Panc1 (cell line): ENCODE results near the gene TBC1D32. TPM values are rescaled to one million over a fixed set of nuclear protein-coding genes. Genes with fewer than 3 reads are reported as not detected.

Source experiments
- ATAC-seq: fragments of 200-7000 bp; cut with Tn5 transposase; 2 replicates; pipeline ENCODE4 v1.9.1; 2020; ENCODE audit warnings: mild to moderate bottlenecking, moderate library complexity
- BruUV-seq: library from RNA; stranded (reverse); fragments of 400-500 nt; replicated peaks from 2 replicates; lab custom pipeline; 2021; lab: Mats Ljungman, UMichigan
- CTCF ChIA-PET: fragments of 300-600 bp; sonication (Branson Sonifier 250); formaldehyde crosslinking; loops from one replicate; lab custom pipeline; 2022; ENCODE audit warnings: antibody characterized with exemption; lab: Charles Lee
- POLR2A ChIA-PET: fragments of 300-600 bp; sonication (Branson Sonifier 250); formaldehyde crosslinking; loops from one replicate; lab custom pipeline; 2022; ENCODE audit warnings: antibody characterized with exemption; lab: Charles Lee
- DNase-seq: peaks from one replicate; pipeline ENCODE4 v3.0.0-alpha.2; 2010; ENCODE audit warnings: low read depth, low spot score
- H3K27ac ChIP-seq: 2 replicates; pipeline ENCODE4 v1.5.1; 2011; ENCODE audit warnings: mild to moderate bottlenecking, low read length, inconsistent platforms
- H3K27me3 ChIP-seq: fragments of 200-500 bp; sonication (Bioruptor generic); 2 replicates; pipeline ENCODE4 v1.6.0; 2014; ENCODE audit warnings: low read length, inconsistent platforms; ENCODE audit not compliant: control insufficient read depth, insufficient read depth
- H3K36me3 ChIP-seq: fragments of 200-500 bp; sonication (Bioruptor generic); 2 replicates; pipeline ENCODE4 v1.5.1; 2014; ENCODE audit warnings: inconsistent platforms, mild to moderate bottlenecking, low read length, moderate library complexity; ENCODE audit not compliant: control insufficient read depth, insufficient read depth
- H3K4me1 ChIP-seq: 2 replicates; pipeline ENCODE4 v1.5.1; 2011; ENCODE audit warnings: inconsistent platforms, mild to moderate bottlenecking, low read length, moderate library complexity; ENCODE audit not compliant: control insufficient read depth, insufficient read depth
- H3K4me3 ChIP-seq, 2 experiments: 2 replicates each; pipeline ENCODE4 v1.5.1; 2011 to 2012; ENCODE audit warnings: low read depth in 2 of 2, low read length in 2 of 2, mild to moderate bottlenecking in 2 of 2, inconsistent platforms in 1 of 2, moderate library complexity in 1 of 2
- H3K9me3 ChIP-seq: fragments of 200-500 bp; sonication (Bioruptor generic); 2 replicates; pipeline ENCODE4 v1.5.1; 2014; ENCODE audit warnings: low read depth, mild to moderate bottlenecking, inconsistent platforms, low read length, moderate library complexity; ENCODE audit not compliant: control insufficient read depth, insufficient read depth
- POLR2AphosphoS5 ChIP-seq: IDR thresholded peaks from 2 replicates; pipeline ENCODE4 v1.6.1; 2012; ENCODE audit warnings: mild to moderate bottlenecking, low read depth, low read length, moderate library complexity
- SIN3A ChIP-seq: IDR thresholded peaks from 2 replicates; pipeline ENCODE4 v1.6.1; 2012; ENCODE audit warnings: low read depth, mild to moderate bottlenecking, low read length, moderate library complexity, borderline replicate concordance; ENCODE audit not compliant: insufficient read depth
- TCF7L2 ChIP-seq: IDR thresholded peaks from 2 replicates; pipeline ENCODE4 v1.6.1; 2011; ENCODE audit warnings: mild to moderate bottlenecking, low read depth, low read length, inconsistent platforms
- in situ Hi-C: cut with HindIII; loops from 2 replicates; pipeline ENCODE4 v1.10.0; 2016; ENCODE audit warnings: low sequenced_read_pairs, low pct_unique_long_range_greater_than_20kb
- intact Hi-C: fragments of 100-400 bp; cut with micrococcal nuclease; formaldehyde crosslinking; loops from one replicate; pipeline ENCODE4 v1.10.0; 2022; ENCODE audit not compliant: unreplicated experiment
- total RNA-seq: library from RNA; stranded (reverse); gene quantifications from one replicate; pipeline ENCODE4 v1.2.1, GENCODE V29; 2021; ENCODE audit not compliant: unreplicated experiment
- TF ChIP-seq, protein P1 (sequence below): fragments of 450-650 bp; IDR thresholded peaks from 2 replicates; pipeline ENCODE4 v1.5.1; 2017; ENCODE audit warnings: mild to moderate bottlenecking
- TF ChIP-seq, protein P2 (sequence below), 2 experiments: IDR thresholded peaks; 2 replicates each; pipeline ENCODE4 v1.6.1; 2011 to 2012; ENCODE audit warnings: low read depth in 2 of 2, control low read depth in 1 of 2, low read length in 1 of 2, mild to moderate bottlenecking in 1 of 2, moderate library complexity in 1 of 2; ENCODE audit not compliant: insufficient read depth in 1 of 2

TBC1D32 gene
- total RNA-seq, 1 experiment from 2014 or later = 15.8 TPM

DNA sequence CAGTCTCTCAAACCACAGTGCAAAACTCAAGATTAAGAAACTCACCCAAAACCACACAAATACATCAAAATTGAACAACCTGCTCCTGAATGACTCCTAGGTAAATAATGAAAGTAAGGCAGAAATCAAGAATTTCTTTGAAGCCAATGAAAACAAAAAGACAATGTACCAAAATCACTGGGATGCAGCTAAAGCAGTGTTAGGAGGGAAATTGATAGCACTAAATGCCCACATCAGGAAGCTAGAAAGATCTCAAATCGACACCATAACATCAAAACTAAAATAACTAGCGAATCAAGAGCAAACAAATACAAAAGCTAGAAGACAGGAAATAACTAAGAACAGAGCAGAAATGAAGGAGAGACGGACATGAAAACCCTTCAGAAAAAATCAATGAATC lies 70.5 kb downstream of the TBC1D32 start:
- H3K9me3 ChIP-seq = peaks cover 5% of the 10 kb centered on the region; the same call in 1 of the 2 replicates
- no peak for DNase-seq
- no peak for ATAC-seq
- no peaks in the 10 kb centered on the region for H3K27me3 ChIP-seq
- no peaks in the 10 kb centered on the region for H3K4me1 ChIP-seq
- H3K36me3 ChIP-seq = no peaks in the 10 kb centered on the region
- BruUV-seq = no TSS peak
- in situ Hi-C loops = no loop called here
- intact Hi-C loops = no loop called here
- ChIA-PET POLR2A (no interaction called here), CTCF (no interaction called here)
- H3K27ac ChIP-seq = no peak overlapping the region
- TF ChIP-seq, protein P1, sequence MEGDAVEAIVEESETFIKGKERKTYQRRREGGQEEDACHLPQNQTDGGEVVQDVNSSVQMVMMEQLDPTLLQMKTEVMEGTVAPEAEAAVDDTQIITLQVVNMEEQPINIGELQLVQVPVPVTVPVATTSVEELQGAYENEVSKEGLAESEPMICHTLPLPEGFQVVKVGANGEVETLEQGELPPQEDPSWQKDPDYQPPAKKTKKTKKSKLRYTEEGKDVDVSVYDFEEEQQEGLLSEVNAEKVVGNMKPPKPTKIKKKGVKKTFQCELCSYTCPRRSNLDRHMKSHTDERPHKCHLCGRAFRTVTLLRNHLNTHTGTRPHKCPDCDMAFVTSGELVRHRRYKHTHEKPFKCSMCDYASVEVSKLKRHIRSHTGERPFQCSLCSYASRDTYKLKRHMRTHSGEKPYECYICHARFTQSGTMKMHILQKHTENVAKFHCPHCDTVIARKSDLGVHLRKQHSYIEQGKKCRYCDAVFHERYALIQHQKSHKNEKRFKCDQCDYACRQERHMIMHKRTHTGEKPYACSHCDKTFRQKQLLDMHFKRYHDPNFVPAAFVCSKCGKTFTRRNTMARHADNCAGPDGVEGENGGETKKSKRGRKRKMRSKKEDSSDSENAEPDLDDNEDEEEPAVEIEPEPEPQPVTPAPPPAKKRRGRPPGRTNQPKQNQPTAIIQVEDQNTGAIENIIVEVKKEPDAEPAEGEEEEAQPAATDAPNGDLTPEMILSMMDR = no peak
- TF ChIP-seq SIN3A (no peak), POLR2AphosphoS5 (no peak), TCF7L2 (no peak)
- TF ChIP-seq, protein P2, sequence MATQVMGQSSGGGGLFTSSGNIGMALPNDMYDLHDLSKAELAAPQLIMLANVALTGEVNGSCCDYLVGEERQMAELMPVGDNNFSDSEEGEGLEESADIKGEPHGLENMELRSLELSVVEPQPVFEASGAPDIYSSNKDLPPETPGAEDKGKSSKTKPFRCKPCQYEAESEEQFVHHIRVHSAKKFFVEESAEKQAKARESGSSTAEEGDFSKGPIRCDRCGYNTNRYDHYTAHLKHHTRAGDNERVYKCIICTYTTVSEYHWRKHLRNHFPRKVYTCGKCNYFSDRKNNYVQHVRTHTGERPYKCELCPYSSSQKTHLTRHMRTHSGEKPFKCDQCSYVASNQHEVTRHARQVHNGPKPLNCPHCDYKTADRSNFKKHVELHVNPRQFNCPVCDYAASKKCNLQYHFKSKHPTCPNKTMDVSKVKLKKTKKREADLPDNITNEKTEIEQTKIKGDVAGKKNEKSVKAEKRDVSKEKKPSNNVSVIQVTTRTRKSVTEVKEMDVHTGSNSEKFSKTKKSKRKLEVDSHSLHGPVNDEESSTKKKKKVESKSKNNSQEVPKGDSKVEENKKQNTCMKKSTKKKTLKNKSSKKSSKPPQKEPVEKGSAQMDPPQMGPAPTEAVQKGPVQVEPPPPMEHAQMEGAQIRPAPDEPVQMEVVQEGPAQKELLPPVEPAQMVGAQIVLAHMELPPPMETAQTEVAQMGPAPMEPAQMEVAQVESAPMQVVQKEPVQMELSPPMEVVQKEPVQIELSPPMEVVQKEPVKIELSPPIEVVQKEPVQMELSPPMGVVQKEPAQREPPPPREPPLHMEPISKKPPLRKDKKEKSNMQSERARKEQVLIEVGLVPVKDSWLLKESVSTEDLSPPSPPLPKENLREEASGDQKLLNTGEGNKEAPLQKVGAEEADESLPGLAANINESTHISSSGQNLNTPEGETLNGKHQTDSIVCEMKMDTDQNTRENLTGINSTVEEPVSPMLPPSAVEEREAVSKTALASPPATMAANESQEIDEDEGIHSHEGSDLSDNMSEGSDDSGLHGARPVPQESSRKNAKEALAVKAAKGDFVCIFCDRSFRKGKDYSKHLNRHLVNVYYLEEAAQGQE (IDR thresholded peaks at IDR 0.05; ENCODE audit: insufficient read depth in 1 of 2, low read depth in 2 of 2, low read length in 1 of 2) = no peak
- no peak overlapping the region for H3K4me3 ChIP-seq

DNA sequence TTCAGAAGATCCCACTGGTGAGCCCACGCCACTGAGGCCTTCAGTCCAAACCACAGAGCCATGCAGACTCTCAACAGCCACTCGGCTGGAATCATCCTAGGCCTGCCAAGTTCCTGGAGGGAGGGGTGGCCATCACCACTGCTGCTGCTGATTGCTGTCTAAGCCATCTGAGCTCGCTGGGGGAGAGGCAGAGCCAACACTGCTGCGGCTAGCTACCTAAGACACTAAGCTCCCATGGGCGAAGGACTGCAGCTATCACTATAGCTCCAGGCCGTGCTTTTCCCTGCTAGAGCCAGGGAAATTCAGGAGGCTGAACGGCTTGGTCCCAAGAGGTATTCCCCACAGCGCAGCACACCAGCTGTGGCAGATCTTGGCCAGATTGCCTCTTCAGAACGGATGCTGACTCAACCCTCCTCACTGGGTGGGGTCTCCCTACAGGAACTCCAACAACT lies 73.6 kb downstream of the TBC1D32 start:
- H3K4me3 ChIP-seq = no peak overlapping the region
- TF ChIP-seq, protein P2 (IDR thresholded peaks at IDR 0.05; ENCODE audit: insufficient read depth in 1 of 2, low read depth in 2 of 2, low read length in 1 of 2) = no peak
- TF ChIP-seq POLR2AphosphoS5 (no peak), TCF7L2 (no peak), SIN3A (no peak)
- TF ChIP-seq, protein P1 = no peak
- ChIA-PET CTCF (no interaction called here), POLR2A (no interaction called here)
- H3K27ac ChIP-seq = no peak overlapping the region
- H3K9me3 ChIP-seq = peaks cover 5% of the 10 kb centered on the region; the same call in 1 of the 2 replicates
- H3K4me1 ChIP-seq = no peaks in the 10 kb centered on the region
- H3K27me3 ChIP-seq = no peaks in the 10 kb centered on the region
- BruUV-seq = no TSS peak
- no peaks in the 10 kb centered on the region for H3K36me3 ChIP-seq
- intact Hi-C loops (no loop called here), in situ Hi-C loops (no loop called here)
- no peak for DNase-seq
- no peak for ATAC-seq
